Measurements from ENCODE around the gene BBX.
"Not testable (repeated sequence)": the region's sequence is repeated elsewhere in the genome, so short reads cannot be mapped to it uniquely, and the experiment has no call there.

BBX gene

DNA sequence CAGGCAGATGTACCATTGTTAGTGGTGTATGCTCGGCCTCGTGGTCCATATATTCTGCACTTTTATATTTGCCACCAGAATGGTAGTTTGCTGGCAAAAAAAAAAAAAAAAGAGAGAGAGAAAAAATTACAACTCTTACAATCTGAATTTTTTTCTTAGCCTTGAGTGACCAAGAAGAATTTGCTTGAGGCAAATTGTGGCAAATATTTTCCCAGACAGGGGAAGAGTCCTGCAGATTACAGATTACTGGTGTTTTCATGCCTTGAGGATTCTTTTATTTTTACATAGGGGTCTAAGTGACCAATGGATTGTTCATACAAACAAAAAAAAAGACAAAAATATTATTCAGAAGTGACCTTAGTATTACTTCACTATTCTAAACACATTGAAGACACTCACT is 283.3 kb downstream of the BBX start:
- DNase-seq (ENCODE audit: low read depth): no peak

DNA sequence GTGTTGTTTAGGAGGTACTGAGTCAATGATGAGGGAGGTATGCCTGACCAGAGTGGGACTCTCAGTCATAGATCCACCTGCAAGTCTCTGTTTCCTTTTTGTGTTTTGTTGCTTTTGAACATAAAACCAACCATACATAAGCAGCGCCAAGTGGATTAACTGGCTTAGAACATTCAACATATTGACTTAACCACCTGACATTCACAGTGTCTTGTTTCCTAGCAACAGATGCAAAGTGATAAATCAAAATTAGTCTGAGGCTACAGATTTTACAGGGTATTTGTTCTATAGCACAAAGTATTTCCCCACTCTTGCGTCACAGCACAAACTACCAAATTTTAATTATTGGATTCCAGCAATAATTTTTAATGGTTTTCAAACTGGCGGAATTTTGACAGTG is 283.8 kb downstream of the BBX start:
- DNase-seq (ENCODE audit: low read depth): no peak

DNA sequence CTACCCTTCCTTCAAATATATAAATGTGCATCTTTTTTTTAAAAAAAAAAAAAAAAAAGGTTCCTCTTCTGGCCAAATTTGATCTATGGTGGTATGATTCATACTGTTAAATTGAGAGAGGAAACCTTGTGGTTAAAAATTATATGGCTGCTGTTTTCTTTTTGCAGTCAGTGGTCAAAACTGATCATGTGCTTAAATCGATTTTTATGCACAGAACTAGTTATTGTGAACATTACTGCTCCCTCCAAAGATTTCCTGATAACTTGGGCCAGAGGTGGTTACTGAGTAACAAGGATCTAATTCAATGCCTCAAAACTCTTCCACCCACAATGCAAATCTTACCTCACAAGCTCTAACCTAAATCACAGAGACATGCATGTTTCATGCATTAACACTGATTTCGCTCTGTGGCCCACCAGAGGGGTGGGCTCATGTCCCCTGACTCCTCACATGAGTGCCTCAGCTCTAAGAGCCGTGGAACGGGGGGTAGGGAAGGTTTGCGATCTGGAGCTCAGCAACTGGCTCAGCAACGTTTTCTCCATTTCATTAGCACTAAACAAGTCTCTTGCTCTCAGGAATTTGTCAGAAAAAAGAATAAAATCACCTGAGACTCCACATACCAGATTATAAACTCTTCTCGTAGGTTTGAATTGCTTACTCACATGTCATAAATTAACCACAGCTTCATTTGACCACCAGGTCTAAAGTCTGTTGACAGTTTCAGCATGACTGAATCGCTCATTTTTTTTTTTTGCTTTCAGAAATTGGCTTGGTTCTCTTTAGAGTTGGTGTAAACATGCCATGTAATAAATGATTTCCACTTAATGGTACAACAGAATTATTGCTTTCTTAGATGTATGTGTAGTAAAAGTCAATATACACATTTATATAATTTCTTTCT is 287.7 kb downstream of the BBX start:
- no peak for DNase-seq (ENCODE audit: low read depth)

DNA sequence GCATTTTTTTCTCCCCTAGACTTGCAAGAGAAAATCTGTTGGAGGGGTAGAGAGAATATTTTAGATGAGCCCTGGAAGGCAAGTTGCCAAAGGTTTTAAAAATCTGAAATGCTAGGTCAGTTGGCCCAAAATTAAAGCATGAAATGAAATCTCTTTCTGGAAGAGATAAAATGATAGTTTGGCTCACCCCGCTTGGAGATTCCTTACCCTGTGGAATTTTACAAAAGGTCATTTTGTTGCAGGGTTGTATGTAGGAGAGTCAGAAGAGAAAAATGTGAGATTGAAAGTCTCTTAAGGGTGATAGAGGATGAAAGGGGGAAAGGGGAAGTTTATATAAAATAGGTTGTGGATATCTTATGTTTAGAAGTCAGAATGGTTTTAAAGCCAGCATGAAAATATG is 290.3 kb downstream of the BBX start:
- DNase-seq (ENCODE audit: low read depth): no peak

DNA sequence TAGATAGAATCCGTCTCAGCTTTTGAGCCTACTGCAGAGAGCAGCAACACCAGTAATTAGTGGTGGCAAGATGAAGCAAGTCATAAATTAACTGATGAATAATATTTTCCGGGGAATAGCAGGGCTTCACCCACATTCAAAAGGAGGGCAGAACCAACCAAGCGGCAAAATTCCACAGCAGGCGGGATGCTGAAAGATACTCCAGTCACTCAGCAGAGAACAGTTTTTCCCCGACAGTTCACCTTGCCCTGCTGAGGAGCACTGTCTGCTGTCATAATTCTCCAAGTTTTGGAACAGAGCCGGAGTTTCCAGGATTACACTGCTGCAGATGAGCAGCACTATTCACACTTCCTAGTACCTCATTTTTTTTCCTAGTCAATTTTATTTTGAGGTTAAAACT is 293.3 kb downstream of the BBX start:
- no peak for DNase-seq (ENCODE audit: low read depth)

DNA sequence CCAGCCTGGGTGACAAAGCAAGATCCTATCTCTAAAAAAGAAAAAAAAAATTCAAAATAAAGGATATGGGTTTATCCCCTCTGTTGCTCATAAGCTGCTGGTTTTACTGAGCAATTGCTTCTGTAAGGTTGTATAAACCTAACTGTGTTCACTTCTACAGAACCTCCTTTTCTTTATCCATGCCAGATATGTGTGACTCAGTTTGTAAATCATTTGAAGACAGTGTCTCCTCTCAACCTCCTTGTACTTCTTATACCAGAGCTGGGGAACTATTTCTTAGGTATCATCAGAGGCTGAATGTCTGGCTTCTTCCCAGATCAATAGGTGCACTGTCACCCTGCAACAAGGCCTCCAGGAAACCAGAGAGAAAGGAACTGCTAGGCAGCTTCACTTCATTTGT is 294.3 kb downstream of the BBX start:
- no peak for DNase-seq (ENCODE audit: low read depth)

DNA sequence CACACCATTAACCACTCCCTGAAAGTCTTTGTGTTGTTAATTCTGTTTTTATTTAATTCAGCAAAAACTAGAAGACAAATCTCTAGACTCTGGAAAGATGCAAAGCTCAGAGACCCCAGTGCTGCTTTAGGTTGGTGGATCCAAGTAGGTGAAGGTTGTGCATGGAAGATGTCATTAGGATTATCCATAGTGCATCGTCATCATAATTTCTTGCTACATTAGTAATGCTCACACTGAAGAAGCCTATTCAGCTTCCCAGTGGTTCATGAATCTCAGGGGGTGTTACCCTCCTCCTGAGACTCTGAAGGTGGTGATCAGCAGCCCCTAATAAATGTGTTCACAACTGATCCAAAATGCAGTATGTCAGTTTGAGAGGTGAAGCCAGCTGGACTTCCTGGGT is 295.3 kb downstream of the BBX start:
- DNase-seq (ENCODE audit: low read depth): no peak

DNA sequence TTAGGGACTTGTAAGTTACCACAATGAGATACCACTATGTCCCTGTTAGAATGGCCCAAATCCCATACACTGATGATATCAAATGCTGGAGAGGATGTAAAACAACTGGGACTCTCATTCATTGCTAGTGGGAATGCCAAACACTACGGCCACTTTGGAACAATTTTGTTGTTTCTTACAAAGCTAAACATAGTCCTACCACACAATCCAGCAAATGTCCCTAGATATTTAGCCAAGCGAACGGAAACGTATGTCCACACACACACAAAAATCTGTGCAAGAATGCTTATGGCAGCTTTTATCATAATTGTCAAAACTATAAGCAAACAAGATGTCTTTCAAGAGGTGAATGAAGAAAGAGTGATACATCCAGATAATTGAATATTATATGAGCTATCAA is 296.9 kb downstream of the BBX start:
- no peak for DNase-seq (ENCODE audit: low read depth)

DNA sequence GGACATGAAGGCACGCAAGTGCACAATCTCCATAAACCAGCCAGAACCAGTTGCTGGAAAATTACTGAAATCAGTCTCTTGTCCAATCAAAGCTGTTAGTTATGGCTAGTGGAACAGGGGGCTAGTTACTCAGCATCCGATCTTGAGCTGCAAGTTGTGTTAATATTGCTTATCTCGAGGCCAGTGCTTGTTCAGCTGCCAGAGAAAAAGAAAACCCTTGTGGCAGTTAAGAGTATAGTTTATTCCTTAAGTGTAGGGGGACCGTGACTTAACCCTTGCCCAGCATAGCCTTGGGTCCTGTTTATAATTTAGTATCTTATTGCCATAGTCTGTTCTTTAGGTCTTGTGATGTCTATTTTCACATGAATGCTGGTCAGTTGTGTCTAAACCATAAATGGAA is 299.5 kb downstream of the BBX start:
- no peak for DNase-seq (ENCODE audit: low read depth)

DNA sequence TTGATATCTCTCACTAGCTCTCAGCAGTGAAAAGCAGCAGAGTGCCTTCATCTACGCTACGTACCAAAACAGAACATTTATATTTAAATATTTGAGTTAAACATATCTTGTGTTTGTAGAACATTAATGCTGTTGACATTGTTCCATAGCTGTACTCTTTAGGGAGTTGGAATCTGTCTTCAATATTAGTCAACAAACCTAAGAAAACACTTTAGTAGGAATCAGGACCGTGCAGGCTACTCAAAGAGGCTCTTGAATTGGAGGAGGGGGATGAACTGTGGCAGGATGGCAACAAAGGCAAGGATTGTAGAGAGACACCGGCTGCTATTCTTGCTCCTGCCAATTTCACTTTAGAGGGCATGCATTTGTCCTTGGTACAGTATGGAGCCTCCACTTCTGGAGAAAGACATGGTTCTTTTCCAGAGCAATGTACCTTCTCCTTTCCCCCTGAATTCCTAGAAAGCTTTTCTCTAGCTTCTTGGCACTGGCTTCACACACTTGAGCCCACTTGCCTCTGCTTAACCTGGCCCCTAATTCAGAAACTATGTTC is 302.1 kb downstream of the BBX start:
- no peak for DNase-seq (ENCODE audit: low read depth)

DNA sequence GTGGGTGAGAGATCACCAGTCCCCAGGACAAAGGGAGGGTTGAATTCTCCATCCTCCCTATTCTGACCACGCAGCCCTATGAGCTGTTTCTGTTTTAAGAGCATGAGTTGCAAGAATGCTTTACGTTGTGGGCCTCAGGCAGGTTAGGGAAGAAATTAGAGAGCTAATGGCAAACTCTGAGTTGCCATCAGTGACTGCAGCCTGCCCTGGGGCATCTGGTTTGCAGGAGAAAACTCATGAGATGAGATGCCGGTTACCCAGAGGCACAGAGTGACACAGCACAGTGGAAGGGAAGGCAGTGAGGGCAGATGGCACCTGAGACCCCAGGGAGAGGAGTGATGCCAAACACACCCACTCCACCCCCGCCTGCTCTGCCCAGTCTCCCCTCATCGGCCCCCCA is 302.8 kb downstream of the BBX start:
- DNase-seq (ENCODE audit: low read depth): no peak

DNA sequence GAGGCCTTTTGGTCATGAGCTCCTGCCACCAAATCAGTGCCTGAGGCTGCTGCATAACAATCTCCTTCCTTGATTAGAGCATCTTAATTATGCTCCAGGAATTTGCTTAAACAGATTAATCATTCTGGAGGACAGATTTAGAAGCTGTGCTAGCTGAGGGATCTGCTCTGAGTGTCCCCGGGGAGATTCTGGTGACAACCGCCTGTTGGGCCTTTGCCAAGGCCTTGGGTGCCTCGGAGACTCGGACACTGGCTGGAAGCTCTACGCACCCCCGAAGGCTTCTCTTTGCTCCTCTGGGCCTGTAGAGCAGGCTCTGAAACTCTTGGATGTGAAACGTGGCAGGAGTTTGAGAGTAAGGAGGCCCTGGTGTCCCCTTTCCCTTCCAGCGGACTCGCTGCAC is 304.0 kb downstream of the BBX start:
- DNase-seq (ENCODE audit: low read depth): no peak

DNA sequence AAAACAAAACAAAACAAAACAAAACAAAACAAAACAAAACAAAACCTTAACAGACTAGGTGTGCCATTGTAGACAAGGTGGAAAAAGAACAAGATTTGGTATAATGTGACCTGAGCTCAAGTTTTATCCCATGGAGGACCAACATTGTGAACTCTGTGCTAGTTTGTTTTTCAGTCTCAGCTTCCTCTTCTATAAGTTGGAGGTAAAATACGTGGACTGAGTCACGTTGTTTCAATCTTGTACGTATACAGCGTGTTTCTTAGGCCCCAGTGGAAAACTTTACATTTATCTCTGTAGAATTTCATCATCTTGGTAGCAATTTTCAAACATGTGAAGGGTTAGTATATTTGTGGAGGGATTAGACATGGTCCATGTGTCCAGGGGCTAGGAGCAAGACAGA is 306.4 kb downstream of the BBX start:
- no peak for DNase-seq (ENCODE audit: low read depth)

DNA sequence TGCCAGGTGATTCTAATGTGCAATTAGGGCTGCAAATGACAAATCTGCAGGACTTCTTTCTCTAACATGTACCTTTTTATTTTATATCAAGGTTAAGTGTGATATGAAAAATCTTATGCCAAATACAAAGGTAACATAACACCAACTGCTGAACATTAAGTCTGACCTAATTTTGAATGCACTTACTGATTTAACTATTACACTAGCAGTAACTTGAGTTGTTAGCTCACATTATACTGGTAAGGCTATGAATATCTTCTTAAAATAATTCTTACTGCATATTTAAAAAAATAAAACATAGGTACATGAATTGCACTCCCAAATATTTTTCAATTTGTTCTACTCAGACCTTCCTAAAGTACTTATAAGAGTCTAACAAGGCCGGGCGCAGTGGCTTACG is 308.8 kb downstream of the BBX start:
- no peak for DNase-seq (ENCODE audit: low read depth)

DNA sequence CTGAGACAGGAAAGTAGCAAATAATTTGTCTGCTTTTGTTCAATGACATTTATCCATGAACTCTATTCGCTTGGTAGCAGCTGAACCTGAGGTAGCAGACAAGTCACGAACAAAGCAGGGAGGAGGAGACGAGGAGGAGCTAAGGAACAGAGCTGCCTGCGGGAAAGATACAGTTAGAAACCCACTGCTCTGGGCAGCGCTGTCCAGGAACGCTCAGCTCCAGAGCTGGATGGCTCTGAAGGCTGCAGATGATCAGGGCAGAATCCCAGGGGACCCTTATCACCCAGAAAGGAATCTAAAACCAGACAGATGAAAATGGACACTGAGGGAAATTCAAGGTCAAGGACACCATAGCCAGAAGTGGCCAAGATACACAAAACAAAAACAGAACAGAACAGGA is 310.3 kb downstream of the BBX start:
- DNase-seq (ENCODE audit: low read depth): no peak

DNA sequence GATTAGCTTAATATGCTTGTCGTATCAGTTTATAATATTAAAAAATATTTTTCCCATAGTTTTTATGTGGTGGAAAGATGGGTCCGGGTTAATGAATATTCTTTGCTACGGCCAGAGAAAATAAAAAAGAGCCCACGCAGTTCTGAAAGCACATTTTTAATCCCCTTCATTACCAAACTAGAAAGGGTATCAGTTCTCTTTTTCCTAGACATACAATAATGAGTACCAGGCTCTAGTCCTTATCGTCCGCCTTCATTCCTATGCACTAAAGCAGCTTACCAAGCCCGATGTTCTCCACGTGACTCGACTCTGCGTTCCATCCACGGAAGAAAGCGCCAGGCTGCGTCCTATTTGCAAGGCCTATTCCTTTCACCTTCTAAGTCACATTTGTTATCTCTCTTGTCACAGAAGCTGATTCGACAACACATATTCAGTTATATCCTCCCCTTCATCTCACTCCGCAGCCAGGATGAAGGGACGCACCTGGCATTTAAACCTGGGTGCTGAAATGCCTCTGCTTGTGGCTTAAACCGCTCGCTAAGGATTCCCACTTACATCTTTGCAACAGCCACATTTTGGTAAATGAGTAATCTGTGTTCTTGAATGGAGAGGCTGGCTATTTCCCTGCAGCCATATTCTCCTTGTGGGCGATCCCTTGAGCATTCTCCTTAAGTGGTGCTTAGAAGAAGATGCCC is 311.1 kb downstream of the BBX start:
- no peak for DNase-seq (ENCODE audit: low read depth)

DNA sequence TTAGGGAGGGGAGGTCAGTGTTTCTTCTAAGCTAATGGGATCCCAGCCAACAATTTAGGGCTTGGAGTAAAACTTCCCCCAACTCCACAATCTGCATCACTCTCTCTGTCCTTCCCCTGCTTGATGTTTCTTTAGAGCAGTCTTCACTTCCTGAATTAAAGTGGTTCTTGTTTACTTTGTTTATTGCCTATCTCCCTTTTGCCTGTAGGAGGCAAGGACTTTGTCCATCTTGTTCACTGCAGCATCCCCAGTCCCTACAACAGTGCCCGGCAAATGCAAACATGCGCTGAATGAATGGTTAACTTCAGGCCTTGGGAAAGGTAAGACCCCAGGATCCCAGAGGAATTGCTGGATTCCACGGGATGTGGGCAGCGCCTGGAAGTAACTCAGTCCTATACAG is 312.2 kb downstream of the BBX start:
- not testable (repeated sequence) for DNase-seq (ENCODE audit: low read depth)

DNA sequence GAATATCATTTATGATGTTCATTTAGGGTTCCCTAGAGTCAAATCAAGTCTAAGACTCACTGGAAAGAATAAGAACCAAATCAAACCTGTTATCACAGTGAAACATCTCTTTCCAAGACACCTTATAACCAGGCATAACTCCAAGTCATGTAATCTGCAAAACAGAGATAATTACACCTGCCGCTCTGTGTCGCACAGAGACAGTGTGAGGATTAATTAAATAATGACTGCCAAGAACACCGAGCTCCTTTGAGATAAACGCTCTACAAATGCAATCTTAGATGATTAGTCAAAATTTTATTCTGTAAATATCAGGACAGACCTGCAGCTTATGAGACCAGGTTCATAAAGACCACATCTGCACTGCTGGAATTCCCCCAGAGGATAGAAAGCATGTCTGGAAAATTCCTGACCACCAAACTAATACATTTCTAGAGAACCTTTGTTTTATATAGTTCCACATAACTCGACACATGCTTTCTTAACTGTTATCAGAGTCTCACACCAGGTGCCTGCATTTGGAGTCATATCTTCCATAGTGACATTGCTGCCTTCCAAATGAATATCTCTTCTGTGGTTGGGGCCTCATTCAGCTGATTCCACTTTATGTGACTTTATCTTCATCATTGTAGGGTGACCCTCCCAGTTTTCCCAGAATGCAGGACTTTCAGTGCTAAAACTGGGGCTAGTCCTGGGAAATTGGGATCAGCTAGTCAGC is 315.3 kb downstream of the BBX start:
- no peak for DNase-seq (ENCODE audit: low read depth)

DNA sequence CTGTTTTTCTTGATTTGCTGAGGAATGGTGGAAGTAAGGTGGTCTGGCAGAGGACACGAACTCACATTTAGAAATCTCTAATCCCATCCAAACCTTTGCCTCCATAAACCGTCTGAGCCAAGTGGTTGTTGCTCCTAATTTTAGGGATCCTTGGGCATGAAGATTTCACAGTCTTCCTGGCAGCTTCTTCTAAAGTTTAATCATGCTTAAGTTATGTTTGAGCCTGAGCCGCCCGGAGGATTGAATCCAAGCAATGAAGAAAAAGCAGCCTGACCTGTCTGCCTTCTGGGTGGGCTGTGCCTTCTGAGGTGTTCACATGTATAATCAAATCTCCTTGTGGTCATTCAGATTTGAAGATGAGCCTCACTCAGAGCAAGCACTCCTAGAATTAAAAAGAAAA is 319.1 kb downstream of the BBX start:
- no peak for DNase-seq (ENCODE audit: low read depth)

DNA sequence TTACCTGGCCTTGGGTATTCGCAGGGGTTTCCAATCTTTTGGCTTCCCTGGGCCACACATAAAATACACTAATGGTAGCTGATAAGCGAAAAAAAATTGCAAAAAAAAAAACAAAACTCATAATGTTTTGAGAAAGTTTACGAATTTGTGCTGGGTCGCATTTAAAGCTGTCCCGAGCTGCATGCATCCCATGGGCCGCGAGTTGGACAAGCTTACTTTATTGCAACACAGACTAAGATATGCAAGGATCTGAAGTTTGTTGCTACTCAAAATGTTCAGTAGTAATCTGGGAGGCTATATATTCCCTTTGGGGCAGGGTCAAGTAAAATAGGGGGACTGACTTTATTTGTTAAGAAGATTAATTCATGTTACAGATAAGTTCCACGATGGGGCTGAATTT is 320.2 kb downstream of the BBX start:
- no peak for DNase-seq (ENCODE audit: low read depth)

DNA sequence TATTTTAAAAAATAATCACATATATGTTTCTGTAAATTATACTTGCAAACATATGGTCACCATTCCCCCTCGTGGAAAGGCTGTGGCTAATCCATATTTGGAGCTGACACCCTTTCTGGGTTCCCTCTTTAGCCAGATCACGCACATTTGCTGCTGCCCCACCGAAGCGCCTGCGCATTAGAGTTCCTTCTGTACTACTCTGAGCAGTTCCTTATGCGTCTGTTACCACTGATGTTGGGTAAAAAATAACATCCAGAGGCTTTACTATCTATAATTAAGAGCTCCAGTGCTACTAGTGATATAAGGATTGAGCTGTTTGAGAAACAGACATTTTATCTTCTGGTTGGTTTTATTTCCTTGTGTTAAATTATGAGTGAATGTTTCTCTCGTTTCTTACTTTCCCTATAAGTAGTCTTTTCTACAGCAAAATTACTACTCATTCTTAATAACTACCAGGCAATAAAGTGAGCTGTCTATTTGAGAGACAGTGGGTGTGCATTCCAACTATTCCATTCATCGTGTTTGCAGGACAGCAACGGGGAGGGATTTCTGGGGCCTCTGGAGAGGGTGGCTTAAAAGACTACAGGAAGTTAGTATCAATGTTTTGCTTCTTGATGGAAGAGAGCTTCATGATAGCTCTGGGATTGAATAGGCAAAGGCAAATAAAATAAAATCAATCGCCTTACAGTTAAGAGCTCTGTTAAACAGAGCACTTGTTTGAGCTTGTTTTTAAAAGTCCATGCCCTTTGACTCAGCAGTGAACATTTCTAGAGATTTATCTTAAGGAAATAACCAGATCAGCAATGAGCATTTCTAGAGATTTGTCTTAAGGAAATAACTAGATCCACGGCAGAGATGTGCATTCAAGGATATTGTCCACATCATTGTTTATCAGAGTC is 322.9 kb downstream of the BBX start:
- DNase-seq (ENCODE audit: low read depth): no peak
